ENCODE data around the gene DSG2.

DSG2 gene

DNA sequence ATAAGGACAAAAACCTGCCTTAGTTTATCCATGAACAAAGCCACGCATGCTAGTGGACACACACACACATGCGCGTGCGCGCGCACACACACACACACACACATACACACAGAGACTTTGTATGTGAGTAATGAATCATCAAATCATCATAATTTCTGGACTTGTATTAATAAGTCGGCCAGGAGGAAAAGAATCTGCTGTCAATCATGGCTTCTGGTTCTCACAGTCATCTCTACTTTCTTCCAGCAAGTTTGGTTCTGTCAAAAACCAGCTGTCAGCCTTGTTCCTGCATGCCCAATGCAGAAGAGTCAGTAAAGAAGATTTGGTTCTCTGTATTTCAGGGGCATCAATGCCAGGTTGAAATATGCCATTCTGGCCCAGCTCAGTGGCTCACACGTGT is 92.6 kb downstream of the DSG2 start:
- no peak for DNase-seq

DNA sequence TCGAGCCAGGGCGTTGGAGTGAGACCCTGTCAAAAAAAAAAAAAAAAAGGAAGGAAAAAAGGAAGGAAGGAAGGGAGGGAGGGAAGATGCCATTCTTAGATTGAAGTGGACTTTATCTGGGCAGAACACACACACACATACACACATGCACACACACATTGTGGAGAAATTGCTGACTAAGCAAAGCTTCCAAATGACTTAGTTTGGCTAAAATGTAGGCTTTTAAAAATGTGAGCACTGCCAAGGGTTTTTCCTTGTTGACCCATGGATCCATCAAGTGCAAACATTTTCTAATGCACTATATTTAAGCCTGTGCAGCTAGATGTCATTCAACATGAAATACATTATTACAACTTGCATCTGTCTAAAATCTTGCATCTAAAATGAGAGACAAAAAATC is 93.1 kb downstream of the DSG2 start:
- DNase-seq, result no peak

DNA sequence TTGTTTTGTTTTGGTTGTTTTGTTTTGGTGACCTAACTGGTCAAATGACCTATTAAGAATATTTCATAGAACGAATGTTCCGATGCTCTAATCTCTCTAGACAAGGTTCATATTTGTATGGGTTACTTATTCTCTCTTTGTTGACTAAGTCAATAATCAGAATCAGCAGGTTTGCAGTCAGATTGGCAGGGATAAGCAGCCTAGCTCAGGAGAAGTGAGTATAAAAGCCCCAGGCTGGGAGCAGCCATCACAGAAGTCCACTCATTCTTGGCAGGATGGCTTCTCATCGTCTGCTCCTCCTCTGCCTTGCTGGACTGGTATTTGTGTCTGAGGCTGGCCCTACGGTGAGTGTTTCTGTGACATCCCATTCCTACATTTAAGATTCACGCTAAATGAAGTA is 93.7 kb downstream of the DSG2 start, which contains the start of gene TTR:
TSS of gene TTR (plus strand) at position 250 of the 400 bp plus-strand sequence. CDS start at position 276, 26 bp downstream.
- DNase-seq, result no peak

DNA sequence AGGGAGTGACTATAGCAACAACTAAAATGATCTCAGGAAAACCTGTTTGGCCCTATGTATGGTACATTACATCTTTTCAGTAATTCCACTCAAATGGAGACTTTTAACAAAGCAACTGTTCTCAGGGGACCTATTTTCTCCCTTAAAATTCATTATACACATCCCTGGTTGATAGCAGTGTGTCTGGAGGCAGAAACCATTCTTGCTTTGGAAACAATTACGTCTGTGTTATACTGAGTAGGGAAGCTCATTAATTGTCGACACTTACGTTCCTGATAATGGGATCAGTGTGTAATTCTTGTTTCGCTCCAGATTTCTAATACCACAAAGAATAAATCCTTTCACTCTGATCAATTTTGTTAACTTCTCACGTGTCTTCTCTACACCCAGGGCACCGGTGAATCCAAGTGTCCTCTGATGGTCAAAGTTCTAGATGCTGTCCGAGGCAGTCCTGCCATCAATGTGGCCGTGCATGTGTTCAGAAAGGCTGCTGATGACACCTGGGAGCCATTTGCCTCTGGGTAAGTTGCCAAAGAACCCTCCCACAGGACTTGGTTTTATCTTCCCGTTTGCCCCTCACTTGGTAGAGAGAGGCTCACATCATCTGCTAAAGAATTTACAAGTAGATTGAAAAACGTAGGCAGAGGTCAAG is 94.7 kb downstream of the DSG2 start:
- DNase-seq, result no peak

DNA sequence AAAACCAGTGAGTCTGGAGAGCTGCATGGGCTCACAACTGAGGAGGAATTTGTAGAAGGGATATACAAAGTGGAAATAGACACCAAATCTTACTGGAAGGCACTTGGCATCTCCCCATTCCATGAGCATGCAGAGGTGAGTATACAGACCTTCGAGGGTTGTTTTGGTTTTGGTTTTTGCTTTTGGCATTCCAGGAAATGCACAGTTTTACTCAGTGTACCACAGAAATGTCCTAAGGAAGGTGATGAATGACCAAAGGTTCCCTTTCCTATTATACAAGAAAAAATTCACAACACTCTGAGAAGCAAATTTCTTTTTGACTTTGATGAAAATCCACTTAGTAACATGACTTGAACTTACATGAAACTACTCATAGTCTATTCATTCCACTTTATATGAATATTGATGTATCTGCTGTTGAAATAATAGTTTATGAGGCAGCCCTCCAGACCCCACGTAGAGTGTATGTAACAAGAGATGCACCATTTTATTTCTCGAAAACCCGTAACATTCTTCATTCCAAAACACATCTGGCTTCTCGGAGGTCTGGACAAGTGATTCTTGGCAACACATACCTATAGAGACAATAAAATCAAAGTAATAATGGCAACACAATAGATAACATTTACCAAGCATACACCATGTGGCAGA is 97.3 kb downstream of the DSG2 start:
- DNase-seq, result no peak

DNA sequence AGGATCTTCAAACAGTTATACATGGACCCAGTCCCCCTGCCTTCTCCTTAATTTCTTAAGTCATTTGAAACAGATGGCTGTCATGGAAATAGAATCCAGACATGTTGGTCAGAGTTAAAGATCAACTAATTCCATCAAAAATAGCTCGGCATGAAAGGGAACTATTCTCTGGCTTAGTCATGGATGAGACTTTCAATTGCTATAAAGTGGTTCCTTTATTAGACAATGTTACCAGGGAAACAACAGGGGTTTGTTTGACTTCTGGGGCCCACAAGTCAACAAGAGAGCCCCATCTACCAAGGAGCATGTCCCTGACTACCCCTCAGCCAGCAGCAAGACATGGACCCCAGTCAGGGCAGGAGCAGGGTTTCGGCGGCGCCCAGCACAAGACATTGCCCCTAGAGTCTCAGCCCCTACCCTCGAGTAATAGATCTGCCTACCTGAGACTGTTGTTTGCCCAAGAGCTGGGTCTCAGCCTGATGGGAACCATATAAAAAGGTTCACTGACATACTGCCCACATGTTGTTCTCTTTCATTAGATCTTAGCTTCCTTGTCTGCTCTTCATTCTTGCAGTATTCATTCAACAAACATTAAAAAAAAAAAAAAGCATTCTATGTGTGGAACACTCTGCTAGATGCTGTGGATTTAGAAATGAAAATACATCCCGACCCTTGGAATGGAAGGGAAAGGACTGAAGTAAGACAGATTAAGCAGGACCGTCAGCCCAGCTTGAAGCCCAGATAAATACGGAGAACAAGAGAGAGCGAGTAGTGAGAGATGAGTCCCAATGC is 98.3 kb downstream of the DSG2 start:
- peak in 1 of 4 experiments; percentile 33 for DNase-seq

DNA sequence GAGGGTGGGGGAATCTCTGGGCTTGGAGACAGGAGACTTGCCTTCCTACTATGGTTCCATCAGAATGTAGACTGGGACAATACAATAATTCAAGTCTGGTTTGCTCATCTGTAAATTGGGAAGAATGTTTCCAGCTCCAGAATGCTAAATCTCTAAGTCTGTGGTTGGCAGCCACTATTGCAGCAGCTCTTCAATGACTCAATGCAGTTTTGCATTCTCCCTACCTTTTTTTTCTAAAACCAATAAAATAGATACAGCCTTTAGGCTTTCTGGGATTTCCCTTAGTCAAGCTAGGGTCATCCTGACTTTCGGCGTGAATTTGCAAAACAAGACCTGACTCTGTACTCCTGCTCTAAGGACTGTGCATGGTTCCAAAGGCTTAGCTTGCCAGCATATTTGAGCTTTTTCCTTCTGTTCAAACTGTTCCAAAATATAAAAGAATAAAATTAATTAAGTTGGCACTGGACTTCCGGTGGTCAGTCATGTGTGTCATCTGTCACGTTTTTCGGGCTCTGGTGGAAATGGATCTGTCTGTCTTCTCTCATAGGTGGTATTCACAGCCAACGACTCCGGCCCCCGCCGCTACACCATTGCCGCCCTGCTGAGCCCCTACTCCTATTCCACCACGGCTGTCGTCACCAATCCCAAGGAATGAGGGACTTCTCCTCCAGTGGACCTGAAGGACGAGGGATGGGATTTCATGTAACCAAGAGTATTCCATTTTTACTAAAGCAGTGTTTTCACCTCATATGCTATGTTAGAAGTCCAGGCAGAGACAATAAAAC is 100.2 kb downstream of the DSG2 start:
- no peak for DNase-seq

All from suppressor macrophage (primary cell).